ENCODE measurements around the gene PEX11B.

DNA sequence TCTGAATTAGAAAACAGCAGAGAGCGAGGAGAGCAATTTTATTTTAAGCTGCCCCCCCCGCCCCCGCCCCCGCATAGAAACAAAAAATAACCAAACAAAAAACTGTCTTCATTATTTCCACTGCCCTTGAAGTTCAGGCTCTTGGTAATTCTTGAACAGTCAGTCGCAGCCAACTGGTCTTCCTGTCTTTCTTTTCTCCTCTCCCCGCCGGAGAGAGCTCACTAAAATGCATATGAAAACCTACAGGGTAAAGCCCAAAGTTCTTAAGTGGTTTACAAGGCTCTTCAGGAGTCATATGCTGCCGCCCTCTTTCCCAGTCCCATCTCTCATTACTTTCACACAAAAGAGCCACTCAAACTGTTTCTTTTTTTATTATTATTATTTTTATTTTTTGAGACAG, 31.7 kb downstream of the PEX11B start:
- no peak for TF ChIP-seq POLR2A (IDR thresholded peaks at IDR 0.05)
- TF ChIP-seq, protein P1, sequence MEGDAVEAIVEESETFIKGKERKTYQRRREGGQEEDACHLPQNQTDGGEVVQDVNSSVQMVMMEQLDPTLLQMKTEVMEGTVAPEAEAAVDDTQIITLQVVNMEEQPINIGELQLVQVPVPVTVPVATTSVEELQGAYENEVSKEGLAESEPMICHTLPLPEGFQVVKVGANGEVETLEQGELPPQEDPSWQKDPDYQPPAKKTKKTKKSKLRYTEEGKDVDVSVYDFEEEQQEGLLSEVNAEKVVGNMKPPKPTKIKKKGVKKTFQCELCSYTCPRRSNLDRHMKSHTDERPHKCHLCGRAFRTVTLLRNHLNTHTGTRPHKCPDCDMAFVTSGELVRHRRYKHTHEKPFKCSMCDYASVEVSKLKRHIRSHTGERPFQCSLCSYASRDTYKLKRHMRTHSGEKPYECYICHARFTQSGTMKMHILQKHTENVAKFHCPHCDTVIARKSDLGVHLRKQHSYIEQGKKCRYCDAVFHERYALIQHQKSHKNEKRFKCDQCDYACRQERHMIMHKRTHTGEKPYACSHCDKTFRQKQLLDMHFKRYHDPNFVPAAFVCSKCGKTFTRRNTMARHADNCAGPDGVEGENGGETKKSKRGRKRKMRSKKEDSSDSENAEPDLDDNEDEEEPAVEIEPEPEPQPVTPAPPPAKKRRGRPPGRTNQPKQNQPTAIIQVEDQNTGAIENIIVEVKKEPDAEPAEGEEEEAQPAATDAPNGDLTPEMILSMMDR (IDR thresholded peaks at IDR 0.05) = no peak
